GOT3 (cell line): ENCODE measurements around the gene OVOL1.

ENCODE experiments used
- DNase-seq: peaks from one replicate; lab custom pipeline; 2025; ENCODE audit warnings: mixed read lengths; lab: John Stamatoyannopoulos, UW

Gene OVOL1

DNA sequence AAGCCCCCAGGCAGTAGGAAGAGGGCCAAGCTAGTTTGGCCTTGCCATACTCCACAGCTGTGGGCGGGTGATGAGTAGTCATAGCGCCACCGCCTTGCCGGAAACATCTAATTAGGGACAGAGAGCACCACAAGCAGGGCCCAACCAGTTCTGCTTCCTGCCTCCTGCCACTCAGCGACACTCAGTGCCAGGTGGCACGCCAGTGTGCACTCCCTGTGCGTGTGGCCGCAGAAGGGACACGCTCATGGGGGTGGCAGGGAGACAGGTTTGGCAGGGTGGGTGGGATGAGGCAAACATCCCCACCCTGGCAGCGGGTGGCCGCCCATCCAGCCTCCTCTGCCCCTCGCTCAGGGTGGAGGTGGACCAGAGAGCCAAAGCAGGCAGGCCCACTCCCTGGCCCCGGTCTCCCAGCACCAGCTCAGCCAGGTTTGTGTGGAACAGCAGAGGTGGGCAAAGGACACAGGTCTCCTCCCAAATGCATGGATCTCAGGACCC lies 4.9 kb downstream of the OVOL1 start:
- DNase-seq: no peak

DNA sequence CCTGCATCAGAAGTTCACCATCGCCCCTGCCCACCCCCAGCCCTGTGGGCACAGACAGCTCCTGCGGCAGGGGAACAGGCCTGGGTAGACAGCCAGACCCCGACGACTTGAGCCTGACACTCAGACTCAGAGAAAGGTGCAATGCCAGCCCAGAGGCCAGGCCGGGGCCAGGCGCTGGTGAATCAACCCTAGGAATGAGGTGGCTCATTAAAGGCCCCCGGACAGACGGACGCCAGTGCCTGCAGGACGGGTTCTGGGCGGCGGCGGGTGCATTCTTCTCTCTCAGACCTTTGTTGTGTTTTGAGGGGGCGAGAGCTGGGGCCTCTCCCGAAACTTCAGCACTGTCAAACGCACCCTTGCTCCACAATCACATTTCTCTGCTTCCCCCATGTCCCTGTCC lies 5.6 kb downstream of the OVOL1 start:
- no peak for DNase-seq

DNA sequence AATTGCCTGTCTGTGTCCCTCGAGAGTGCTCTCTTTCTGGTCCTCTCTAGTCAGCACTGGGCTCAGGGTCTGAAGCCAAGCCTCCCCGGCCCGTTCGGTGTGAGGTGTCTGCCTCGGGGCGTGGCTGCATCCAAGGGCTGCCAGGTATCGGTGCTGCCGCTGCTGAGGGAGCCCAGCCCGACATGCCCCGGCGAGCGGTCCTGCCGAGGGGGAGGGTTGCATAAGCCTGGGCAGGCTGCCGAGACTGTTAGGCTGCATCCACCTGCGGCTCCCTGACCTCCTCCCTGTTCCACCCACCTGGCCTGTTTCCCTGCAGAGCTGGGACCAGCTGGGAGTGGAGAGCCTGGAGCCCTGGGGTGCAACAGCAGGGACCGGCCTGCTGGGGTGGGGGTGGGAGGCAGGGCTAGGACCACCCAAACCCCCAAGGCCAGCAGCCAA lies 6.3 kb downstream of the OVOL1 start:
- no peak for DNase-seq

DNA sequence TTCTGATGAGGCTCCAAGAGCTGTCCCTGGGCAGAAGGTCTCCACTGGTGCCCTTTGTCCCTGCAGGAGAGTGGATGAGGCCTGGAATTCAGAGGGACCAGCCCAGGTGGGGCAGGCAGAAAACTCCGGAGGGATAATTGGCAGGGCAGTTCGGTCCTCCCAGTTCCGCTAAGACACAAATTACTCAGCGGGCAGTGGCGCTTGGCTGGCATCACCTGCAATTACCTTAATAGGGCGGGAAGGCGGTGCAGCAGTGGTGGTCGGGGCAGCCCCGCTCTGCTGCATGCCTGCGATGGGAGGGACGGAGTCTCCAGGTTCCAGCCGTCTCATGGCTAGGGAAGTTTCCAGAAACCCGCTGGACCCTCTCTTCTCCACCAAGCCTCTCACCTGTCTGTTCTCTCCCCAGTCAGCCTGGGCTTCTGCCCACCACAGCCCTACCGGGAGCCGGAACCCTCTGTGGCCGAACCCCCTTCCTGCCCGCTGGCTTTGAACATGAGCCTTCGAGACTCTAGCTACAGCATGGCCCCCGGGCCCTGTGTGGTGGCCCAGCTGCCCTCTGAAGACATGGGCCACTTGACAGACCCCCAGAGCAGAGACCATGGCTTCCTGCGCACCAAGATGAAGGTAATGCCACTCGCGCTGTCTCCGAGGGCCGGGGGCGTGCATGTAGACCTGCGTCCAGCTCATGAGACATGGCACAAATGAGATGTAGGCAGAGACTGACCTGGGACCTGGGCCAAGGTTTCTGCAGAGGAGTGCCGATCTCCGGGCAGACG lies 7.0 kb downstream of the OVOL1 start:
- DNase-seq: no peak

DNA sequence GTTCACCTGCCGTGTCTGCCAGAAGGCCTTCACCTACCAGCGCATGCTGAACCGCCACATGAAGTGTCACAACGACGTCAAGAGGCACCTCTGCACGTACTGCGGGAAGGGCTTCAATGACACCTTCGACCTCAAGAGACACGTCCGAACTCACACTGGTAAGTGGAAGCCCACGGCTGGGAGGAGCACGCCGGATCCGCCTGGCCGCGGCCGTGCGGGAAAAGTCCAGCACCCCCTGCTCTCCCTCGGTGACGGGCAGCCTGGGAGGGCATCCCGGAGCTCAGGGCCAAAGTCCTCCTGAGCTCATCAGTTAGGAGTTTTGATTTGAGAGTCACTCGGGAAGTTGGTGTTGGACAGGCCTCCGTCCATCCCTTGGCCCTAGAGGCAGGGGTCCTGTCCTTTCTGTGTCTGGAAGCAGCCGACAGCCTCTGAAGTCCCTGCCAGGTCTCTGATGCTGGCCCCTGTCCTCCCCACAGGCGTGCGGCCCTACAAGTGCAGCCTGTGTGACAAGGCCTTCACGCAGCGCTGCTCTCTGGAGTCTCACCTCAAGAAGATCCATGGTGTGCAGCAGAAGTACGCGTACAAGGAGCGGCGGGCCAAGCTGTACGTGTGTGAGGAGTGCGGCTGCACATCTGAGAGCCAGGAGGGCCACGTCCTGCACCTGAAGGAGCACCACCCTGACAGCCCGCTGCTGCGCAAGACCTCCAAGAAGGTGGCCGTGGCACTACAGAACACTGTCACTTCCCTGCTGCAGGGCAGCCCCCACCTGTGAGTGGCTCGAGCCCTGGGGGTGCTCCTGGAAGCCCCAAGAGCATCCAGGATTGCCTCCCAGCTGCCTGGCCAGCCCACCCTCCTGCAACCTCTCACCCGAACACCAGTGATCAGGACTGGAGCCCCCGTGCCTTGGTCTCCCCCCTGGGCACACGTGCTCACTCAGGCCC lies 8.0 kb downstream of the OVOL1 start:
- no peak for DNase-seq

DNA sequence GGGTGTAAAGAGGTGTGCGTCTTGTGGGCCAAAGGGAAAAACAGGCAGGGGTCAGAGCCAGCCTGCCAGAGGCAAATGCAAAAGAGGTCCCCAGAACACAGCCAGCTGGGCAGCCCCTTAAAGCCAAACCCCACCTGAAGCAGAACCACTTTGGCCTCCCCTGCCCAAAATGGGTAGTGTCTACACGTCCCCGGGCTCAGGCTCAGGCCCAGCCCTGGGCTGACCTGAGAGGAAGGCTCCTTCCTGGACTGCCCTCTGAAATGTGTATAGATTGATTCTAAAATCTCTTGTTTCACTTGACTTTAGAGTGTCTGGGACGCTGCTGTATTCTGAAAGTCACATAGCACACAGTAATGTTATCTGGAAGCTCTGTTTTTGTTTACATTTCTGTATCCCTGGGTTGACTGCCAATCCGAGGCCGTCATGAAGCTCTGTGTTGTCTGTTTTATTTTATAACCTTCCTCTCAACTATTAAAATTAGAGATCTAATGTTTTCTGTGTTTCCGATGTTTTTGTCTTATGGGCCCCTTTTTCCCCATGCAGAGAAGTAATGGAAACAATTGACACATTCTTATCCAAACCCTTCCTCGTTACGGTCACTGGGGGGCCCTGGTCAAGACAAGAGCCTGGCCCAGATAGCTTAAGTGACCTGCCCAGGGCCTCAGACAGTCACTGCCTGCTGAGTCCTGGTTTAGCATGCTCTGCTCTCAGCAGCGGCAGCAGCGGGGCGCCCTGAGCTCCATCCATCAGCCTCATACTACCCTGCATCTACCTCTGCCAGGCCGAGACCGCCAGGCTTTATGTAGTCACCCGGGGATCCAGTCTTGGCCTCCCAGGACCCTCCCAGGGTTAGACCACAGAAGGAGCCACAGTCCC lies 10.1 kb downstream of the OVOL1 start:
- no peak for DNase-seq

DNA sequence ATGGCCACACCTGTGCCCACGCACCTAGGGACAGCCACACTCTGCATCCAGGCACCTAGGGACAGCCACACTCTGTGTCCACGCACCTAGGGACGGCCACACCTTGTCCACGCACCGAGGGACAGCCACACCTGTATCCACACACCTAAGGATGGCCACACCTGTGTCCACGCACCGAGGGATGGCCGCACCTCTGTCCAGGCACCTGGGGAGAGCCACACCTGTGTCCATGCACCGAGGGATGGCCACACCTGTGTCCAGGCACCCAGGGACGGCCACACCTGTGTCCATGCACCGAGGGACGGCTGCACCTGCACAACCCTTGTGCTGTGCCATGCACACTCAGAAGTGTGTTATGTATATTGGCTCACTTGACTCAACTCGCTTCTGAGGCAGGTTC lies 10.8 kb downstream of the OVOL1 start:
- no peak for DNase-seq

DNA sequence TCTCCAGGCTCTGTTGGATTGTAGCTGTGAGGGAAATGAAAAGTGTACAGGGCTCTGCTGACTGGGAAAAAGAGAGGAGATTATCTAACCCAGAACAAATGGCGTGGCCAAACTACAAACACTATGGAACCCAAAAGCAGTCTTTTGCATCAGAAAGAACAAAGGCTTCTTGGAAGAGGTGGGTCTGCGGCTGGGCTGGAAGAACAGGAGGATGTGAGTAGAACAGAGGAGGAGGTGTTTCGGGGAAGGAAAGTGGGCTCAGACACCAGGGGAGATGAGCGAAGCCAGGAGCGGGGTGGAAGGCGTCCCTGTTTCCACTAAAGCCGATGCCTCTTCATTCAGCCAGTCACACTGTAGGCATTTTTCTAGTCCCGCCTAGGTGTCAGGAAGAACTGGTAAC lies 12.0 kb downstream of the OVOL1 start:
- no peak for DNase-seq

DNA sequence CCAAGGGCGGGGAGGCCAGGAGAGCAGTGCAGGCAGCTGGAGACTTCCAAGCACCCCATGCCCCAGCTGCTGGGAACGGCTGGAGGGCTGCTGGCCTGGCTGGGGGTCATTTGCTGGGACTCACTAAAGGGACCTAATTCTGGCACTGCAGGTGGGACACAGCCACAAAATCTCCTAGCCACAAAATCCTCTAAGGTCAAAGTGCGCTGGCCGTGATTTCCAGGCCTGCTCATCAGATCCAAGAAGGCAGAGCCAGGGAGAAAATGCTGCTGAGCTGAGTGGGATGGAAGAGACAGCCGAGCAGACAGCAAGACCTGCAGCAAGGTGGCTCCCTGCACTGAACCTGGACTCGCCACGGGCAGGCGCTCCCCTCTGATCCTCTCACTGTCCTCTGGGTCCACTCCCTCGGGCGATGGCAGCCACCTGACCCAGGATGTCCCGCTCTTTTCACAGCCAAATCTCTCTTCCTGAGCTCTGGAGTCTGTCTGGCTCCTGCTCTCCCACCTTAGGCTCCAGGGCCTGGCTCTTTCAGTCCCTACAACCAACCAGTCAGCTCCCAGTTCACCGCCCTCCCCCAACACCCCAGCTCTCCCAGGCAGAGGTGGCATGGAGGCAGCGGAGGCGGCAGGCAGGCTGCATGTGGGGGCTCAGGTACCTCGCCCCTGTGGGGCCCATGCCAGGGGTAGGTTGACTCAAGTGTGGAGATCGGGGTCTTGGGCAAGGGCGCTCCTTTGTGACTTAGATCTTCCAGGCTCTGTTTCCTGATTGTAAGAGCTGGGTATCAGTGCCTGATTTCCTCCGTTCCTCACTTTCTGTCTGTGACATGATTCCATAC lies 14.5 kb downstream of the OVOL1 start:
- DNase-seq: no peak

DNA sequence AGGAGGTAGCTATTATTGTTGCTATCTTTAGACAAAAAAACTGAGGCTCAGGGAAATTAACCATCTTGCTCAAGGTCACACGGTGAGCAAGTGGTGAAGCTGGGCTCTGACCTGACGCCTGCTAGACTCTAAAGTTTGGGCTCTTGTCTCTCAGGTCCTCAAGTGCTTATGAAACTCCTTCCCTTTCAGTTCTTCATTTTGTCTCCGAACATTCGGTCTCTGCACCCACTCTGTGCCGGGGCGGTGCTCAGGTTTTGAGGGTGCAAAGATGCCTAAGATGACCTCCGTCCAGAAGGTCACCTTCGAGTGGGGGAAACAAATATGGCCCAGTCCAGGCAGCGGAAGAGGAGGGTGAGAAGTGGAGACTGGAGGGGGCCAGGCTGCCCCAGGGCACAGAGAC lies 16.0 kb downstream of the OVOL1 start:
- DNase-seq: no peak

DNA sequence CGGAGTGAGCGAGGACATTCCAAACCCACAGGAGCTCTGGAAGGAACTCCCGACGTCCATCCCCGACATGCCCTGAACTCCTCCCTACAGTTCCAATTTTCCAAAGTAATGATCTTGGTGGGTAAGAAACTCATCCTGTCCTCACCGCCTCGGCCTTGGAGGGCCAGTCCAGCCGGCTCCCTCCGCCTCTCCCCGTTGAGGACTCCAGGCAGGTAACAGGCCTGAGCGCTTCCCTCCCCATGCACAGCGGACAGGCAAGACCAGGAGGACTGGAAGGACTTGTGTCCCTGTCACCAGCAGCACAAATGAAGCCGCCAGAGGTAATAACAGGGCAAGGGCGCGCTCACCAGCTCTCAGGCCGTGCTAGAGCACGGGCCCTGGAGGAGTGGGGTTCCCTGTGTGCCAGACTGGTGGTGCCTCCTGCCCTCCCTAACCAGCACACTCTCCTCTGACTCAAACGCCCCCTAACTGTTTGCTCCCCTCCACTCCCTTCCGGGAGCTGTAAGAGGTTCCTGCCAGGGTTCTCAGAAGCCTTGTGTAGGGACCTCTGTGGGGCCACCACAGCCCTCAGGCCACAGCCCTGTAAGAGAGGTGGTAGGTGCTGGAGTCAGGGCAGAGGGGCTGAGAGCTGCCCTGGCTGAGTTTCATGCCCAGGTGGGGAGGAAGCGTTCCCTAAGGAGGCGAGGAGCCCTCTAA lies 17.1 kb downstream of the OVOL1 start:
- no peak for DNase-seq

DNA sequence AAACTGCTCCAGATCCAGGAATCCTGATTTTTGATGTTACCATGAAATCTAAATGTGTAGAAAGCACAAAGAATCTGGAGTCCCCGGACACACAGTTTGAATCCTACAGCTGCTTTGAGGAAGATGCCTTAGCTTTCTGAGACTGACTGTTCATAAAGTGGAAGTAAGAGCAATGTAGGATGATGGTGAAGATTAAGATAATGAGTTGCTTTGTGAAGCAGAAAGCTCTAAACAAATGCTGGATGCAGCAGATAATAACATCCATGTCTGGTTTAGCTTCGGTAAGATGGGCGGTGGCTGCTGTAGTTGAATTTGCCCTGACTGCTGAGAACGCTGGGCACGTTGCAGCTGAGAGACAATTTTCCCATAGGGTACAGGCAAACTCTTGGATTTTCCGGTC lies 20.1 kb downstream of the OVOL1 start:
- no peak for DNase-seq

DNA sequence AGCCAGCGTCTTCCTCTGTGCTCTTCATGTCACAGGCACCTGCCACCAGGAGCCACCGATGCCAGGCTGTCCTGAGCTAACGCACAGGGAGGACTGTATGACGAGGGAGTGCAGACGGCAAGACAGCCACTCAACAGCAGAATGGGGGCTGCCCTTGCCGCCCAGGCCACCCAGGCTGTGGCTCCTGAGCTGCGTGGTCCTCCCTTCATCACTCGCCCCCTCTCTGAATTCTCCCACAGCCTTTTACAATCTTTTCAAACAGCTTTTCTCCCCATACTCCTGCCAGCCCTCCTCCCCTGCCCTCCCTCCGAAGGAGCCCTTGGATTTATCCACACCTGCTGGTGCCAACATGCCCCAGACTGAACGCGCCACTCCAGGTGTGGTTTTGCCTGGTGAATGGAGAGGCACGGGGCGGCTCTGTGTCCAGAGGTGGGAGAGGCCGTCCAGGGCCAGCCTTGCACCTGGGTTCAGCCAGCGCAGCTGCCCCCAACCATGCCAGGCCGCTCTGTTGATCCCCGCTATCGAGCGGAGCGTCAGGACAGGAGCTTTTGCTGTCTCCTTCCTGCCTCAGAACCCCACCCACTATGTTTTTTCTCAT lies 22.0 kb downstream of the OVOL1 start:
- DNase-seq: no peak

DNA sequence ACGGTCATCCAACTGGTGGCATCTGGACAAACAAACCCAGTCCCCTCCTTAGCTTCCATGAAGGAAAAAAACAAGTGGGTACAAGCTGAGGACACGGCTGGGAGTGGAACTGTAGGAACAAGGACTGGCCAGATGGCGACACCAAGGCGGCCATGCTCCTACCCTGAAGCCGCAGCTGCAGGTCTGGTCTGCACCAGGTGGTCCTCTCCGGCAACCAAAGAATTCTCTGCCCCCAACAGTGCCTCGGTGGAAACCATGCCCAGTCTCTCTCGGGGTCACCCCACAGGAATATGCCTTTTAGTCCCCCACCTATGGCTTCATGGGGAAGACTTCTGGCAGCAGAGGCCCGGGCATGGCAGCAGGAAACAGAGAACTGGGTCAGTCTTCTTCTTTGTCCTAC lies 22.6 kb downstream of the OVOL1 start:
- DNase-seq: no peak

DNA sequence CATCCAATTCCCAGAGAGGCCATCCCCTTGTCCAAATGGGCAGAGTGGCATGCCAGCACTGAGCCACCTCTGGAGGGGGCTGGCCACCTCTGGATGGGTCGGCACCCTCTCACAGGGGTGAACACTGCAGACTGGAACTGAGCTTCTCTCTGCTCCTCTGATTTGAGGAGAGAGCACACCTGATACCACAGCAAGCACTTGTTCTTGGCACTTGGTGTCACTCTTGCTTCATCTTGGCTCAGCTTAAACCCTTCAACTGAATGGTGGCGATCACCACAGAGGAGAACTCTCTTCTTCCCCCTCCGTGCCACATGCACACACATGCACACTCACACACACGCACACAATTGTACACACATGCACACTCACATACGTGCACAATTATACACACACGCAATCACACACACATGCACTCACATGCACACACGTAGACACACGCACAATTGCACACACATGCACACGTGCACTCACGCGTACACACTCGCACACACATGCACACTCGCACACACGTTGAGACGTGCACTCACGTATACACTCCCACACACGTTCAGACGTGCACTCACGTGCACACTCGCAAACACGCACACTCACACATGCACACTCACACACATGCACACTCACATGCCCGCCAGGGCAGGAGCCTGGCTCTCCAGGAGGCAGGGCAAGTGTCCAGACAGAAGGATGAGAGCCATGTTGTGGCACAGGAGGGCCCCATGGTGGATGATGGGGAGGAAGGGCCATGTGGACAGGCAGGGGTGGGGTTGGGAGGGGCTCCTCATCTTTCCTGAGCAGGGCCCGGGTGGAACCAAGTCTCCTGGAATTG lies 23.4 kb downstream of the OVOL1 start:
- no peak for DNase-seq

DNA sequence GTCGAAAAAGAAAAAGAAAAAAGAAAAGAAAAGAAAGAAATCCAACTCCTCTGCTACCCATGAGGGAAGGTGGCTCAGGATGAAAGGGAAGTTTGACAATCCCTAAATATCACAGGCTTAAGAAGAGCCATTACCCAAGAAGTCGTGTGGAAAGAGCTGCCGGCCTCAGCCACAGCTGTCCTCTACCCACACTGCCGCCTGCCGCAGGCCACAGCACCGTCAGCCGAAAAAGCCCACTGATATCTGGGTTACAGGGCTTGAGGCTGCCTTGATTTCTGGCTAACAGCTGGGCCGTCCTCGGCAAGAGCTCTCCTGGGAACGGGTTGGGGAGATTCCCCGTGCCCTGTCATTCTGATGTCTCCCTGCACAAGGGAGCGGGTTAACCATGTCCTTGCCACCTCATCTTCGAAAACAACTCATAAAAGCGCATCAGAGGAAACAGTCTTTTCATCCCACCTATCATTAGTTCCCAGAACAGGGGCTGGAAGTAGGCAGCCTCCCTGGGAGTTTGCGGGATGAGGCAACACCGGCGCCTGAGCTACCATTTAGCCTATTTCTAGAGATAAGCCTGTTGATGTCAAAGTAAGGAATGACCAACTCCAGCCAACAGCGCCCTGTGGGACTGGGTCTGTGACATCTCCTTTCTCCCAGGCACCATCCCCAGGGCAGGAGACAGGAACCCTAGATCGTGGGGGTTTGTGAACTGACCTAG lies 25.1 kb downstream of the OVOL1 start:
- DNase-seq: no peak

DNA sequence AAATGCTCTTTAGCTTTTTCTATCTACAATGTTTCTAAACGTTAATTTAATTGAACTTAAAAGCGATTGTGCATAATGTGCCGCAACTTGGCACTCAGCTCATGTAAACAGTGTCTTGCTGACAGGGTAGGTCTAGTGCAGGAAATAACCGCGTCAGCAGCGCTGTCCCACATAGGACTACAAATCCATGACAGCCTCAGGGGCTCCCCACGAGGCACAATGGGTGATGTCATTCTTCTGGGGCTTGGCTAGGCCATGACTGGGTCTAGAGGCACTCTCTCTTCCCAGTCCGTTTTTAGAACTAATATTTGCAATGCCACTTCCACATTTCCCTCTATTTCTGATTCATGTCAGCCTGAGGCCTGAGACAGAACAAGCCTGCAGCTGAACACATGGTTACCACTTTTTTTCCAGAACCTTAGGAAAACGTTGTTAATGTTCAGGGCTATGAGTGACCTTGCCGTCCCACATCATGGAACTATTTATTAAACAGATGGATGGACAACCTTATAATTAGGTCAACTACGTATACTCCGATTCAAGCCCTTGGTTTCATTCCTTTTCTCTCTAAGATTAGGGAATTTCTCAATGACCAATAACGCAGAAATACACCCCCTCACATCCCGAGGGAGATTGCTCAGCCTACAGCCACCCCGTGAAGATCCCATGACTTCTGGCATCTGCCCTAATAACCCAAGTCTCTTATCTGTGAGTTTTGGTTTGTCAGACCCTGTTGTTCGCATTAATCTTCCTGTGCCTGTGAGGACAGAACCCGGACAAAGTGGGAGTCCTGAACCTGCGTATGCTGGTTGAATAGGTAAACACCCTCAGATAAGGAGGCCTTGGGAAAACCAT lies 27.5 kb downstream of the OVOL1 start:
- DNase-seq: no peak
